HG03097 (cell line): ENCODE data around the gene PGBD2.
A peak's percentile ranks its signal among the peaks of the same experiment; 100 is the strongest.
"Not testable (repeated sequence)": the region's sequence is repeated elsewhere in the genome, so short reads cannot be mapped to it uniquely, and the experiment has no call there.

Source experiments
- ATAC-seq: cut with Tn5 transposase; IDR thresholded peaks from one replicate; pipeline ENCODE4 v1.9.1; 2021; ENCODE audit not compliant: unreplicated experiment, low FRiP score

PGBD2 gene

DNA sequence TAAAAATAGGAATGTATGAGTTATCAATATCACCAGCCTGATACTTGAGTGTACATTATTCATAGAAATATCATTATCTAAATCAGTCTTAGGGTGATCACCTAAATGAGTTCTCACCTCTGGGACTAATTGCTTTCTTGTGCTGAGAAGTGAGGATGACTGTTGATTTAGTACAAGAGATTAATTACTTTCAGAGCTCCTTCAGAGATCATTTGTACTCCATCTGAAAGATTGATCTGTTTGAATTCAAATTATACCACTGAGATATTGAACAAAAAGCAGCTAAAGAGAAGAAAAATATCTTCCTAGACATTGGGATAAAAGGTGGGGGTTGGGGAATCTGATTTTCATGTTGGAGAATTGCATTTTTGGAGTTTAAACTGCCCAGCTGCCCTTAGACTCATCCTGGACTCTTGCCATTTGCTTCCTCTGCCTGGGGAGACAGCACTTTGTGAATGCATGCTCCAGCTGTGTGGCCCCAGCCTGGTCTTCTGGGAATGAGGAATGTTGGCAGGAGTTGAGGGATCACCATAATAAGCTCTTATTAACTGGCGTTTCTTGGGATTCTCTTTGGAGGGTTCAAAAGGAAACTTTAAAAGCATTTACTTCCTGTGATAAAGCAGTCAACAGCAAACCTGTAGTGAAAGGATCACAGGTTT, 19.7 kb upstream of the PGBD2 start:
- ATAC-seq = no peak

DNA sequence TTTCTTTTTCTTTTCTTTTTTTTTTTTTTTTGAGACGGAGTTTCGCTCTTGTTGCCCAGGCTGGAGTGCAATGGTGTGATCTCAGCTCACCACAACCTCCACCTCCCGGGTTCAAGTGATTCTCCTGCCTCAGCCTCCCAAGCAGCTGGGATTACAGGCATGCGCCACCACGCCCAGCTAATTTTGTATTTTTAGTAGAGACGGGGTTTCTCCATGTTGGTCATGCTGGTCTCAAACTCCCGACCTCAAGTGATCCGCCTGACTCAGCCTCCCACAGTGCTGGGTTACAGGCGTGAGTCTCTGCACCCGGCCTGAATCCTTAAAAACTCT, 16.2 kb upstream of the PGBD2 start:
- ATAC-seq = not testable (repeated sequence)

DNA sequence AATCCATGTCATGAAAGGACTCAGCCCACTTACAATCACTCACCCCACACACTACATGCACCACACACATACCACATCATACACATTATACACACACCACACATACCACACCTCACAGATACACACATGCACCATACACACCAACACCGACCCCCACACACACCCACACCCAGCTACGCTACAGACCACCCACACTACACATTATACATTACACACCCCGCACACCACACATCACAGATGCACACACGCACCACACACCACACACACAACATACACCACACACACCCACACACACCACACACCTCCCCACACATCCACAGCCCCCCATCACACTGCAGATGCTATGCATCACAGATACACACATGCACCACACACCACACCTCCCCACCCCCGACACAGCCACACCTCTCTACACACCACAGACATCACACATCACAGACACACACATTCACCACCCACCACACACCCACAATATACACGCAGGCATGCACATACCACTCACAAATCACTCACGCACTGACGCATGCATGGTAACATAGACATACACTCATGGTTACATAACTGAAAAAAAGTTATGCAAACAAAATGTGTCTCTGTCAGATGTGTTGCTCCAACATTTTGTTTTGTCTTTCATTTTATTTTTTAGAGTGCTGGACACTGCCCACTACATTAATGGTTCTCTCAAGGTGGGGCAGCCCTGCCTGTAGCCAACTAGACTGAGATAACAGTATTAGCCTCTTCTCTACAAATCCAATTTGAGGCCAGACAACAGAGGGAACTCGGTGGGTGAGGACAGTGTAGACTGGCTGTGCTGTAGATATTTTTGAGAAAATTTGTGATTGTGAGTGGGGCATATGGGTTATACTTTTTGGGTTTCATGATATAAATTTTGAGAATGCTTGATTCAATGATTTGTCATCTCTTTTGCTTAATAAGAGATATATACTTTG, 15.2 kb upstream of the PGBD2 start:
- ATAC-seq = no peak

DNA sequence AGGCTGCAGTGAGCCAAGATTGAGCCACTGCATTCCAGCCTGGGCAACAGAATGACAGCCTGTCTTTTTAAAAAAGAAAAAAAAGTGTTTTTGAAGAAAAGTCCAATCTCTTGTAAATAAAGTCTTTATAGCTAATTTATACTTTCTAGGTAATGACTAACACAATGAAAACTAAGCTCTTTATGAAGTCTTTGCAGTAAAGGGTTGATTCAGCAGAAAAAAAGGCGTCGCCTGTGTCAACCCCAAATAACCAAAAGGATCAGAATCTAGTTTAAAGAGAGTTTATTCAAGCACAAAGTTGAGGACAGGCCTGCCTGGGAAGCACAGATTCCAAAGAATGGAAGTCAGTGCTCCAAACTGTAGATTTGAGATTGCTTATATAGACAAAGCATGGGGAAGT, 14.3 kb upstream of the PGBD2 start:
- no peak for ATAC-seq

DNA sequence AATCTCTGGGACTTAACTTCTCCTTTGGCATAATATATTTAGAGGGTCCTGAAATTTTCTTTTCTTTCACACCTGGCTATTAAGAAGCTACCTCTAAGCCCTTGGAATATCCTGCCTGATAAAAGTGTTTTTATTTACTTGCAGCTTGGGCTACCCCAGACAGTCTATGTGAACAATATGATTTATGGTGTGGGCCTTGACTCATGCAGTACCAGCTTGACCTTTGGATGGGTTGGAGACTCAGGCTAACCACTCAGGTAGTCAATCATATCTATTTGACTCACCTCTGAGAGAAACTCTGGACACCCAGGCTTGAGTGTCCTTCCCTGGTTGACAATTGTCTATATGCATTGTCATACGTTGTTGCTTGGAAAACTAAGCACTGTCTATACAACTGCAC, 13.4 kb upstream of the PGBD2 start:
- ATAC-seq = no peak

DNA sequence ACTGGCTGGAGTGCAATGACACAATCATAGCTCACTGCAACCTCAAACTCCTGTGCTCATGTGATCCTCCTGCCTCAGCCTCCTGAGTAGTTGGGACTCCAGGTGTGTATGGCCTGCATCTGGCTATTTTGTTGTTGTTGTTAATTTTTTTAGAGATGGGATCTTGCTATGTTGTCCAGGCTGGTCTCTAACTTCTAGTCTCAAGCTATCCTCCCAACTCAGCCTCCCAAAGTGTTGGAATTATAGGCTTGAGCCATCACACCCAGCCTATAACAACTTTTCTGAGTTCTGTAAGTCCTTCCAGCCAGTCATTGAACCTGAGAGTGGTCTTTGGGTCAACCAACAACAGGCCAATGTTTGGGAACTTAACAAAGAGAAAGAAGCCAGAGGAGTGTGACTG, 11.2 kb upstream of the PGBD2 start:
- ATAC-seq = no peak

DNA sequence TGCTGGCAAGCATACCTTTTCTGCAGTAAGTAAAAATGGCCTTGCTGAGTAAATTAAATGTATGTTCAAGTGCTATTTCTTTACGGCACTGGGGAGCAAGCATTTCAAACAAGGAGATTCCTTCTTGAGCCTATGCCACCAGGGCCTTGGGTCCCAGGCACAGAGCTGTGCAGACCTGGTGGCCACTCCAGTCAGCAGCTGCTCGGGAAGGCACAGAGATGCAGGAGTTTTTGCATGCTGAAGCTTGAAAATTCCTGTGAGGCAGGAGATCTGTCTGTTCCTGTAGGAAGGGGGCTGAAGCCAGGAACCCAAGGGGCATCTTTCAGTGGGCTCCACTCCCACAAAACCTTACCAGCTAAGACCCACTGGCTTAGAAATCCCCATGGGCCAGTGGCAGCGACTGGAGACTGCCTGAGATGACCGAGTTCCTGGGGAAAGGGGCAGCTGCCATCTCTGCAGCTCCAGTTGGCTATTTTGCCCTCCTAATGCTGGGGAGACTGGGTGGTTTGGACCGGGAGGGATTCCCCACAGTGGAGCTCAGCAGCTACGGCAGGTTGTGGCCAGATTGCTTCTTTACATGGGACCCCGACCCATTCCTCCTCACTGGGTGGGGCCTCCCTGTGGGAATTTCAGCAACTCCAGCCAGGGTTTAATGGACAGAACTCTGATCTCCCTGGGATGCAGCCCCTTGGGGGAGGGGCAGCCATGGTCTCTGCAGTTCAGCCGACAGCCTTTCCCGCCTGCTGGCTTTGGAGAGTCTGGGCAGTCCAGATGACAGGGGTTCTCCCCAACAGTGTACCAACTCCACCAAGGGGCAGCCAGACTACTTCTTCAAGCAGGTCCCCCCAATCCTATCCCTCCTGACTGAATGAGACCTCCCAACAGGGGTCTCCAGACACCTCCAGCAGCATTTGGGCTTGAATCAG, 8.4 kb upstream of the PGBD2 start:
- no peak for ATAC-seq

DNA sequence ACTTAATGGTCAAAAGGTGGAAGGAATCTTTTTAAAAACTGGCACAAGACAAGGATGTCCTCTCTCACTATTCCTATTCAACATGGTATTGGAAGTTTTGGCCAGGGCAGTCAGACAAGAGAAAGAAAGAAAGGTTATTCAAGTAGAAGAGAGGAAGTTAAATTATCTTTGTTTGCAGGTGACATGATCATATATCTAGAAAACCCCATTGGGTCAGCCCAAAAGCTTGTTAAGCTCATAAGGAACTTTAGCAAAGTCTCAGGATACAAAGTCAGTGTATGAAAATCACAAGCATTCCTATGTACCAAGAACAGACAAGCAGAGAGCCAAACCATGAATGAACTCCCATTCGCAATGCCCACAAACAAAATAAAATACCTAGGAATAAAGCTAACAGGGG, 5.4 kb upstream of the PGBD2 start:
- no peak for ATAC-seq

DNA sequence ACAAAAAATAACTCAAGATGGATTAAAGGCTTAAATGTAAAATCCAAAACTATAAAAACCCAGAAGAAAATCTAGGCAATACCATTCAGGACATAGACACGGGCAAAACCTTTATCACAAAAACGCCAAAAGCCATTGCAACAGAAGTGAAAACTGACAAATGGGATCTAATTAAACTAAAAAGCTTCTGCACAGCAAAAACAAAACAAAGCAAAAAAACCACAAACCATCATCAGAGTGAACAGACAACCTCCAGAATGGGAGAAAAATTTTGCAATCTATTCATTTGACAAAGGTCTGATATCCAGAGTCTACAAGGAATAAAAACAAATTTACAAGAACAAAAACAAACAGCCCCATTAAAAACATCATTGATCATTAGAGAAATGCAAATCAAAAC, 4.5 kb upstream of the PGBD2 start:
- ATAC-seq = no peak

DNA sequence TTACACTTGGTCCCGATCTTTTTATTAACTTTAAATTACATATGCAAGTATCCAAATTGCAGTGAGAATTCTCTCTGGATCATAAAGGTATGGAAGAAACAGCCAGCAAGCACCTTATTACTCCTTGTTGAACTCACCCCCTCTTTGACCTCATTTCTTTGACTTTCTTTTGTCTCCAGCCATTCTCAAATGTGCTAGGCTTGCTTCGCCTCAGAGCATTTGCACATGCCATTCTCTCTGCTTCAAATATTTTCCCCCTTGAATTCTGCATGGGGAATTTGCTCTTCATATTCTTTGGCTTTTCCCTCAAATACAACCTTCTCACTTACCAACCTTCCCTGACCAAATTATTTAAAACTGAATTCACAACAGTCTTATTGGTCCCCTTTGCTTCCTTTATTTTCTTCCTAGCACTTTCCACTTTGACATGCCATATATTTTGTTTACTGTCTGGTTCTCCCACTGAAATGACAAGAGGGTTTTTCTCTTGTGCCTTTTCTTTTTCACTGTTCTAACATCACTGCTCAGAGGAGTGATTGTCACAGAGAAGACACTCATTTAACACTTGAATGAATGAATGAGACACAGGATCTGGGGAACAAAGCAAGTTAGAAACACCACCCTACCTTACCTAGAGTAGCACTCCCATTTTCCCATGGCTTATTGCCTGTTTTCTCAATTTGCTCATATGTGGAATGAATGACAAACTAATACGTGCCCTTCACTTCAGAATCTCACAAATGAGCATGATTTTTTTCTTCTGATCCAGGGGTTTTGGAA, 1.4 kb upstream of the PGBD2 start:
- ATAC-seq = no peak

DNA sequence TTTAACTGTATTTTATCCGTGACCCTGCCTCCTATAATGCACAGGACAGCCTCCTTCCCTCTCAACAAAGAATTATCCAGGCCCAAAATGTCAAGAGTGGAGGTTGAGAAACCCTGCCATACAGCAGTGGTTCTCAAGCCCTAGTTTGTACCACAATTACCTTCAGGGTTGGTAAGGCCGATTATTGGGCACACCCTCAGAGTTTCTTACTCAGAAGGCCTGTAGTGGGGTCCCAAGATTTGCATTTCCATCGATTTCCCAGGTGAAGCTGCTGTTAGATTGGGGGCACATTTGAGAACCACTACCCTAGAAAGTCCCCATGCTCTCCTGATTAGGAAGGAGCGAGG, 400 bp upstream of the PGBD2 start:
- ATAC-seq = no peak

DNA sequence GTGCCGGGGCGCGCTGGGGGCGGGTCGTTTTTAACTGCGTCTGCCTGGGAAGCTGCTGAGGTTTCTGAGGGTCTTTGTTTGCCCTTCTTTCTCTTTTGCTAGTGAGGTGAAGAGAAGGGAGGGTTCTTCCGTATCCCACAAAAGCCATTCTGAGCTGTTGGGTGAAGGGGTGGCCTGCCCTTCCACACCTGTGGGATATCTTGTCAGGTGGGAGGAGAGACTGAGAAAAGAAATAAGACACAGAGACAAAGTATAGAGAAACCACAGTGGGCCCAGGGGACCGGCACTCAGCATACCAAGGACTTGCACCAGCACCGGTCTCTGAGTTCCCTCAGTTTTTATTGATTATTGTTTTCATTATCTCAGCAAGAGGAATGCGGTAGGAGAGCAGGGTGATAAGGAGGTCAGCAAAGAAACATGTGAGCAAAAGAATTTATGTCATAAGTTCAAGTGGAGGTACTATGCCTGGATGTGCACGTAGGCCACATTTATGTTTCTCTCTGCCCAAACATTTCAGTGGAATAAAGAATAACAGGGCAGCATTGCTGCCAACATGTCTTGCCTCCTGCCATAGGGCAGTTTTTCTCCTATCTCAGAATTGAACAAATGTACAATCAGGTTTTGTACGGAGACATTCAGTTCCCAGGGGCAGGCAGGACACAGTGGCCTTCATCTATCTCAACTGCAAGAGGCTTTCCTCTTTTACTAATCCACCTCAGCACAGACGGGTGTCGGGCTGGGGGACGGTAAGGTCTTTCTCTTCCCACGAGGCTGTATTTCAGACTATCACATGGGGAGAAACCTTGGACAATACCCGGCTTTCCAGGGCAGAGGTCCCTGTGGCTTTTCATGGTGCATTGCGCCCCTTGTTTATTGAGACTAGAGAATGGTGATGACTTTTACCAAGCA, 972 bp downstream of the PGBD2 start:
- ATAC-seq = peak; percentile 13

DNA sequence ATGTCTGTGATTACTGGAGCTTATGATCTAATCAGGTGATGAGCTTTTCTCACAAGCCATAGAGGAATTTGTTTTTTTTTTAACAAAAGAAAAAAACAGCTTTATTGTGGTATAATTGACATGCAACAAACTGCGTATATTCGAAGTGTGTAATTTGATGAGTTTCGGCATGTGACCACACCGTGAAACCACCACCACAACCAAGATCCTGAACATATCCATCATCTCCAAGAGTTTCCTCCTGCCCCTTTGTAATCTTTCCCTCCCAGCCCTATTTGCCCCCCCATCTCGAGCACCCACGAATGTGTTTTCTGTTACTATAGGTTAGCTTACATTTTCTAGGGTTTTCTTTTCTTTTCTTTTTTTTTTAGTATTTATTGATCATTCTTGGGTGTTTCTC, 4.7 kb downstream of the PGBD2 start:
- ATAC-seq = no peak

DNA sequence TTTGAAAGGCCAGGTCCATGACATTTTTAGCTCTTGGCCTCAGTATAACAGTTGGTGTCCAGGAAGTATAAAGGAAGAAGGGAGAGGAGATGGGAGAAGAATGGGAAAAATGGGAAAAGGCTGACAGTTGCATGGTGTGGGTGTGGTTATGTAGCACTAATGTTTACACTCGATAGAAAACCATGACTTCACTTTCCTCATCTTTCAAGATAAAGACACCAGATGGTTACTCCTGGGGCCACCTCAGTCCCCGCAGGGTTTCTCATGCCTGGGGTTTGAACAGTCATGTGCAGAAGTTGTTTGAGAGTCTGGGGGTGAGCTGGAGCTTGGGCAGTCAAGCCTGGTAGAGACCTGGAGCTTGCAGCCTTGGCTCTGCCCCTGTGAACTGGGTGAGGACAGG, 7.9 kb downstream of the PGBD2 start:
- ATAC-seq = no peak

DNA sequence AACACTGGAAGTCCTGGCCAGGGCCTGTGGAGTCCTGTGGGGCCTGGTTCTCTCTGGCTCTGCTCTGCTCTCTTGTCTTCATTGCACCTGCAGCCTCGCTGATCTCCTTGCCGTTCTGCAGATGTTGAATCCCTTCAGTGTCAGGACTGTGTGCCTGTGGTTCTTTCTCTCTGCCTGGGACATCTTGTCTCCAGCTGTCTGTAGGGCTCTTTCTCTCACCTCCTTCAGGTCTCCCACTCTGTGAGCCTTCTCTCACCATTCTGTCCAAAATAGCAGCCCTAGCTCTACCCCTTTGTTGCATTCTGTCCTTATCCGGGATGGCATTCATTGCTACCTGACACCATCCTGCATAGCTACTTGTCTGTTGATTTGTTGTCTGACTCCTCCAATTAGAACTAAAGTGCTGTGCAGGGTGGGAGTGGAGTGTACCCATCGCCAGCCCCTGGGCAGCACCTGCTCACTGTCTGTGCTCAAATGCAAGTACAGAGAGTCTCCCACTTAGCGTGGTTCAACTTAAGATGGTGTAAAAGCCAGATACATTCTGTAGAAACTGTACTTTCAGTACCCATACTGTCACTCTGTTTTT, 8.9 kb downstream of the PGBD2 start:
- no peak for ATAC-seq

DNA sequence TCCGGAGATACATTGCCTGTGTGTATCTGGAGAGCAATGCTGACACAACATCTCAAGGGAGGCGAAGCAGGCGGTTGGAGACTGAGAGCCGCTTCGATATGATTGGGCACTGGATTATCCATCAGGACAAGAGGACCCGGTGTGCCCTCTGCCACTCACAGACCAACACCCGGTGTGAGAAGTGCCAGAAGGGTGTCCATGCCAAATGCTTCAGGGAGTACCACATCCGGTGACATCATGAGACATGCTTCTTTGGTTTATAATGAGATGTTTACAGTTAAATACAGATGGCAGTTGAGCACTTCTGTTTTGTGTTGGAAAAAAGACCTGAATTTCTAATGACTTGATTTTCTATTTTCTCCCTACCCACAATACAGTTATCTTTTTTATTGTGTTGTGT, 12.1 kb downstream of the PGBD2 start:
- ATAC-seq = no peak

DNA sequence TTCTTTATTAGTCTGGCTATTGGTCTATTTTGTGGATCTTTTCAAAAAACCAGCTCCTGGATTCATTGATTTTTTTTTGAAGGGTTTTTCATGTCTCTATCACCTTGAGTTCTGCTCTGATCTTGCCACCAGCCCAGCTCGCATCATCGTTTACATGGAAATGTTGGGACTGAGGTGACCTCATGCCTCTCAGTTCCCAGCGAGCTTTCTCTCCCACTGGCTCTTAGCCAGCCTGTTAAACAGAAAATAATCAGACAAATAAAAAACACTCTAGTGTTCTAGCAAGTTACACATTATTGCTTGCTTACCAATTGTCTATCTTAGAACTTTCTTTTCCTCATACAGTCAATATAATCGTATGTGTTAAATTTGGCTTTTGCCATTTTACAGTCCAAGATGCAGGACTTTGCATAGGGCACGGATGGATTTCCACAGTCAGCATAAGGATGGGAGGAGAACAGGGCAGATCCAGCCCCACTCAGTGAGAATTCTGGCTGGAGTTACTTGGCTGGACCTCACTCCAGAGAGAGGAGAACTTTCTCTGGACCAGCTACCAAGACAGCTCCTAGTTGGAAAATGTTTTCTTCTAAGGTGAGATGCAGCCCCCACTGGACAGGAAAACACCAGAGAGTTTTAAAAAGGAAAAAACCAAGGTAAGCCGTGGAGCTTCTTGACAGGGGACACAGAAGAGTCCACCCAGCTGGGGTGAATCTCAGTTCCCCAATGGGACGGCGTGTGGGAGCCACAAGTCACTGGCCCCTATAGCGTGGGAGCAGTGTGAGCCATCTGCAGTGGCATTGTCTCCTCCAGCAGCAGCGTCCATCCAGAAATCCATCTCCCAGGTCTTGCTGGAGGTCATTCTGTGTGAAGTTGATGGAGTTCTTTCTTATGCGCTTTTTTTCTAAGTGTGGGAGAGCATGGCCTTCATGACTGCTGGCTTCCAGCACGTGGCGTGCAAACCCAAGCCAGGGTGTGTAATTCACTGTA, 17.6 kb downstream of the PGBD2 start:
- ATAC-seq = no peak
